GM10248 (cell line): ENCODE measurements around the gene HOXB2.

Experiments
- CTCF ChIA-PET: fragments of 300-600 bp; sonication (Branson Sonifier 250); formaldehyde crosslinking; extraction: SDS; loops from one replicate; lab custom pipeline; 2021; ENCODE audit warnings: antibody characterized with exemption; lab: Yijun Ruan, JAX
- POLR2A ChIA-PET: fragments of 350-650 bp; sonication (Branson Sonifier 250); formaldehyde crosslinking; extraction: SDS; loops from one replicate; lab custom pipeline; 2020; ENCODE audit warnings: antibody characterized with exemption; lab: Yijun Ruan, JAX
- DNase-seq: peaks from one replicate; pipeline ENCODE4 v3.0.0; 2012; ENCODE audit errors: extremely low spot score
- TF ChIP-seq, protein P1 (sequence below): IDR thresholded peaks from 2 replicates; pipeline ENCODE4 v1.5.1; 2012; ENCODE audit warnings: mild to moderate bottlenecking, low read depth; ENCODE audit errors: extremely low read depth, missing control alignments, control extremely low read depth

The HOXB2 gene

GRCh38 chr17:48558831-48559121 lies 13.9 kb upstream of the HOXB2 start:
- DNase-seq = no peak
- POLR2A ChIA-PET = no interaction called here
- TF ChIP-seq, protein P1, sequence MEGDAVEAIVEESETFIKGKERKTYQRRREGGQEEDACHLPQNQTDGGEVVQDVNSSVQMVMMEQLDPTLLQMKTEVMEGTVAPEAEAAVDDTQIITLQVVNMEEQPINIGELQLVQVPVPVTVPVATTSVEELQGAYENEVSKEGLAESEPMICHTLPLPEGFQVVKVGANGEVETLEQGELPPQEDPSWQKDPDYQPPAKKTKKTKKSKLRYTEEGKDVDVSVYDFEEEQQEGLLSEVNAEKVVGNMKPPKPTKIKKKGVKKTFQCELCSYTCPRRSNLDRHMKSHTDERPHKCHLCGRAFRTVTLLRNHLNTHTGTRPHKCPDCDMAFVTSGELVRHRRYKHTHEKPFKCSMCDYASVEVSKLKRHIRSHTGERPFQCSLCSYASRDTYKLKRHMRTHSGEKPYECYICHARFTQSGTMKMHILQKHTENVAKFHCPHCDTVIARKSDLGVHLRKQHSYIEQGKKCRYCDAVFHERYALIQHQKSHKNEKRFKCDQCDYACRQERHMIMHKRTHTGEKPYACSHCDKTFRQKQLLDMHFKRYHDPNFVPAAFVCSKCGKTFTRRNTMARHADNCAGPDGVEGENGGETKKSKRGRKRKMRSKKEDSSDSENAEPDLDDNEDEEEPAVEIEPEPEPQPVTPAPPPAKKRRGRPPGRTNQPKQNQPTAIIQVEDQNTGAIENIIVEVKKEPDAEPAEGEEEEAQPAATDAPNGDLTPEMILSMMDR = no peak
- CTCF ChIA-PET = no interaction called here

DNA sequence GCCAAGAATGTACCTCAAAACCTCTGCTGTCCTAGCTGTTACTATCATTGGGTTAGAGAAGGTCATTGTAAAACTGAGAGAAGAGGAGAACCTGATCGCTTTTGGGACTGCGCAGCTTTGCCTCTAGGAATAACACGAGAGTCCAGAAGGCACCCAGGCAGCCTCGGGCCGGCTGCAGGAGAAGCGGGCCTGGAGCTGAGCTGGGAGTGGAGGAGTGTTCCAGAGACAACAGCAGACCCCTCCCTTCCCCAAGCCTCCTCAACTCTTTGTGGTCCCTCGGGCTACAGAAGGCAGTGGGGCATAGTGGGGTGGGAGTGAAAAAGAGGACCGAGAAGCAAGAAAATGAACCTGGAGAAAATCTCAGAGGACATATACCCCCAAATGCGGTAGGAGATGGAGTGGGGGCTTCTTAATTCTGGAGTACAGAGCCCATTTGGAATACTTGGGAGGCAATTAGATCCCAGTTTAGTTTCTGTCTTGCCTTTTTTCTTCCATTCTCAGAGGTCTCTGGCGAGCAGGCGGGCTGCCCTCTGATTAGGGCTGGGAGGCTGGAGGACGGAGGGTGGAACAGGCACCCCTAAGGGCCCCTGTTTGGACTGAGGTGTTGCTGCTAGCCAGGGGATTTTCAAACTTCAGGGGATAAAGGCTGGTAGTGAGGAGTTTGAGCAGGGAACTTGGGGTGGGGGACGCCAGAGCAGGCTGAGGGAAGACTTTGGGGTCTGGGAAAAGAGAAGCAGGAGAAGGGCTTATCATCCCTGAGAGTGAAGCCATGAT lies 13.3 kb upstream of the HOXB2 start:
- ChIA-PET POLR2A (no interaction called here), CTCF (interaction anchor here (1.4 kb wide), 1 partner anchor 8 kb away, joined by 3 read pairs; no protein-coding TSS in a partner anchor)
- TF ChIP-seq, protein P1 = no peak
- no peak for DNase-seq

DNA sequence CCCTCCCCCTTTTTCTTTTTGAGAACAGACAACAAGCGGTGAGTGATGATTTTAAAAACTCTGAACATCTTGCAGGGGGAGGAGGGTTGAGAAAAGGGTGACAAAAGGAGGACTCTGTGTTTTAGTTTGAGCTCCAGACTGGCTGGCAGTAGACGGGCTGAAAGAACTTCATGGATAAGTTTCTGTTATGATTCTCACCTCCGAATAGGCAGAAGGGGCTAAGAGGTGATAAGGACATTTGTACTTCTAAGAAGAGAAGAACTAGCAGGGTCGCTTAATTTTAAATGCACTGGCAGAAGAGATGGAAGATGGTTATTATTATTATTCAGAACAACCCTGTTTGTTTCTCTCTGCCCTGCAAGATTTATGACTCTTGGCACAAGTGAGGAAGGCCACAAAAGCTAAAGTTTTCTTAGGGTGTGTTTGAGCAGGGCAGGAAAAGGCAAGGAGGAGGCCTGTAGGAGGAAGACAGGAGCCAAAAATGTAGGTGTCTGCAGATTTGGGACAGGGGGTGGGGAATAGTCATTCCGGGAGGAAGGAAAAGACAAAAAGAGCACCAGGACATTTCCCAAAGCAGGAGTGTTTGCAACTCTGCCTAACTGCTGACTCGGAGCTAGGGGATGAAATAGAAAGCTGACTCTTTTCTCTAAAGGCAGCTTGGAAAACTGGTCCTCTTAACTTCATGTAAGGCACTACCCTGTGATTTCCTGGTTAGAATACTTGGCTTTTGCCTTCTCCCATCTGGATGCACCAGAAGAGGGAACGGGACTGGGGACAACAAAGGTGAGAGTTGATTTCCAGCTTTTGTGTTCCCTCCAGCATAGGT lies 11.9 kb upstream of the HOXB2 start:
- DNase-seq = no peak
- TF ChIP-seq, protein P1 = no peak
- ChIA-PET POLR2A (no interaction called here), CTCF (interaction anchor here (0.7 to 1.4 kb wide), 5 partner anchors 10 to 248 kb away, joined by 3 read pairs; partner anchors contain the start of gene HOXB1)

- CTCF ChIA-PET = interaction anchor here (0.8 to 1.4 kb wide), 3 partner anchors 14 to 248 kb away, joined by 3 read pairs; partner anchors contain the start of gene HOXB1
- POLR2A ChIA-PET = no interaction called here
- TF ChIP-seq, protein P1 = no peak
- no peak for DNase-seq
Observed at GRCh38 chr17:48556229-48556575, 11.3 kb upstream of the HOXB2 start.

GRCh38 chr17:48555258-48556228 lies 10.6 kb upstream of the HOXB2 start:
- ChIA-PET POLR2A (no interaction called here), CTCF (interaction anchor here (0.9 to 1.2 kb wide), 3 partner anchors 24 to 296 kb away, joined by 3 read pairs; partner anchors contain the start of gene HOXB1)
- TF ChIP-seq, protein P1 = no peak
- DNase-seq = no peak
